Germinal center (tissue), 1 donor: ENCODE results near the gene CLEC20A.
A peak's percentile ranks its signal among the peaks of the same experiment; 100 is the strongest.

Source experiments
- DNase-seq: peaks from one replicate; pipeline ENCODE4 v3.0.0; 2012; ENCODE audit warnings: mixed read lengths, low spot score

CLEC20A gene

DNA sequence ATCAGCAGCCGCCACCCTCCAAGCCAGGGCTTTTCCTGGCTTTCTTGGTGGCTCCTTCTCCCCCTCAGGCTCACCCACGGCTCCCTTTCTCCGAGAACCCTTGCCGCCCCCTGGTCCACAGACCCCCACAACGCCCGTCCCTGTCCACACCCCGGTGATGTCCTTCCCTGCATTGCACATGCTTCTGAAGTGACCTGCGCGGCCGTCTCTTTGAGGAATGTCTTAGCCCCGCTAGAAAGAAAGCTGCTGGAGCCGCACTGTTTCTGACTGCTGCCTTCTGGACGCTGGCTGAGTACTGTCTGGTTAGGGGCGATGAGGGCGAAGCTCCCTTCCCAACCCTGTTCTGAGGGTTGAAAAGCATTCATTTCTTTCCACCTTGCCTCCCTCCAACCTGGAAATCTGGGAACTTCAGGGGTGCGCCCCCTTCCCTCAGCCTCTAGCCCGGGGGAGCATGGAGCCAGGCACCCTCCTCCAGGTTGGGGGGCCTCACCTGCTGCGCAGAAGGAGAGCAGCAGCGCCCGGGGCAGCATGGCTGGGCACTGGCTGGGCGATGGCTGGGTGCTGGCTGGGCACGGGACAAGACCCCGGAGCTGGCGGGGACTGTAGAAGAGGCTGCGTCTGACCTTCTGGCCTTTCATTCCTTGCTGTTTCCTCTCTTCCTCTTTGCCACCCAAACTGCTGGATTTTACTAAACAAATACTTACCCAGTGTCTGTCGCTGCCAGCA, at the start of gene CLEC20A:
Gene CLEC20A, minus strand, starts transcription at position 555 of the 726 bp plus-strand sequence. Its CDS starts 25 bp downstream, at position 530.
- DNase-seq: no peak

DNA sequence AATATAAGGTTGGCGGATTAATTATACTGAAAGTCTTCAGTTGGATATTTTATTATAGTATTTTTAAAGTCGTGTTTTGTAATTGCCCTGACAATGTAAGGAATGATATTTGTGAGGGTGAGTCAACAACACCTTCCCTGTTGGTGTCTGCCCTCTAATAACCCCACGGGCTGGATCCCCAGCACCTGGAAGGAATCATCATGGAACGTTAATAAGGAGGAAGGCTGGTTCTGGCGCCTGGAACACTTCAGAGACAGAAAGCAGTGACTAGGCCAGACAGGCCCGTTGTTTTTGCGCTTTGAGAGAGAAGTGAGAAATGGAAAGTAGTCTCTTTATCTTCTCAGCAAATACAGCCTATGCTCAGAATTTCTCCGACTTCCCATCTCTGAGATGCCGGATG, 47.8 kb upstream of the CLEC20A start:
- no peak for DNase-seq

DNA sequence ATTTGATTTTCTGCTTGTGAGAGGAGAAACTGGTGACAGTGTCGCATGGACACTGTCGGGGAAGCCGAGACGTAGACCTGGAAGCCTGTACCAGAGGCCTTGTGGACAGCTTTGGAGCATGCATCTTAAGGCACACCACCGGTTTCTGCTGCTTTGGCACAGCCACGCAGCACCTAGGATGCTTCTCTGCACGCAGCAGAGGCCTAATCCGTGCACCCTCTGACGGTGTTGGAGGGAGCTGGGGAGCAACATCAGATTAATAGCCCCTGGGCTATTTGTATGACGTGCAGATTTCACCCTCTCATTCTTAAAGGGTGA, 46.5 kb upstream of the CLEC20A start:
- peak; percentile 55 for DNase-seq

DNA sequence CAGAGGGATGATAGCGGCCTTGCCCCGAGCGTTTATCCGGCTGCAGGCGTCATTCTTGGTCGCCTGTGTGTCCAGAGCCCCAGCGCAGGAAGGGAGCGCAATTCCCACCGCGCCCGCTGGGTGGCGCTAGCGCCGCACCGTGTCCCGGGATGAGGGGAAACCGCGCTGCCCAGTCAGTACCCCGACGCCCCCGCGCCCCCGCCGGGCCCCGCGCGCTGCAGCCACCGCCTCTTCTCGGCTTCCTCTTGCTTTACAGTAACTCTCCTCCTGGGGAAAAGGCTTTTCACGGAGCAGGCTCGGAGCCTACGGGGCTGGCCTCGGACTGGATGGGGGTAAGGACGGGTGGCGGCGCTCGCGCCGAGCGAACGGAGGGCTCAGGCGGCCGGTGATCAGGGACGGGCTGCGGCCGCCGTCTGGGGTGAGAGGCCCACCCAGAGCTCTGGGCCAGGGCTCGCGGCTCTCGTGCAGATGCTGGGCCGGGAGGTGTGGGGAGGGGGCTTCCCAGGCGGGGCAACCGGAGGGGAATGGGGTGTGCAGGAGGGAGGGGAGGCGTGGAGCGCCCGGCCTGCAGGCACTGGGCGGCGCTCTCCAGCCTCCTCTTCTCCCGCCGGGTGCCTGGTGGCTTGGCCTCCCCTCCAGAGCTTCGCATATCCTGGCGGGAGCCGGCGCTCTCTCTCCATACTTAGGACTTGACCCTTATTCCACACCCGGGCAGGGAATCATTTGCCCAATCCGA, 46.0 kb upstream of the CLEC20A start:
- DNase-seq: peak; percentile 91

DNA sequence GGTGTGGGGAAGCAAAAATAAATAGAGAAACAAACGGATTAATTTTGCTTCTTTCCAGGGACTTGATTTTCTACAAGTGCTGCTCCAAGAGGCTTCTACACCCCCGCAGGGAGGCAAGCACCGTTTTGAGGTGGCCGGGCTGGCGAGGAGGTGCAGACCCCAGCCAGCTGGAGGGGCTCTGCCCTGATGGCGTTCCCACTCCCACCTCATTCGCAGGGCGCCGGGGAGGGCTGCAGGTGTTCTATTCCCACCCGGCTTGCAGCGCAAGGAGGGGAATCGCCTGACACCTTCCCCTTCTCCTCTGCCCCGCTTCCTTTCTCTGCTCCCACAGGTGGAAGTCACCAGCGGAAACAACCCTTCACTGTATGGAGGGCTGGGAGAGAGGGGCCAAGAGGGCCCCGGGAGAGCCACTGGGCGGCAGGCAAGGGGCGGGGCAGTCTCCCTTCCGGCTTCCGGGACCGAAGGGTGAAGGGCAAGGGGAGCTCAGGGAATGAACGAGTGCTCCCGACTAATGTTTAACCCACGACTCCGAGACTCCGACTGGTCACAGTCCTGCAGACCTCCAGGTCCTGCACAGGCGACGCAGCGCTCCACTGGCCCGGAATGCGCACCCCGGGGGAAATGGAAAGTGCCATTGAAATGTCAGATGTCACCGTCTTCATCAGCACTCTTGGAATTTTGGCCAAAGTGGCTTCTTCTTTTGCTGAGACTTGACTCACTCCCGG, 45.2 kb upstream of the CLEC20A start:
- DNase-seq: peak; percentile 67

DNA sequence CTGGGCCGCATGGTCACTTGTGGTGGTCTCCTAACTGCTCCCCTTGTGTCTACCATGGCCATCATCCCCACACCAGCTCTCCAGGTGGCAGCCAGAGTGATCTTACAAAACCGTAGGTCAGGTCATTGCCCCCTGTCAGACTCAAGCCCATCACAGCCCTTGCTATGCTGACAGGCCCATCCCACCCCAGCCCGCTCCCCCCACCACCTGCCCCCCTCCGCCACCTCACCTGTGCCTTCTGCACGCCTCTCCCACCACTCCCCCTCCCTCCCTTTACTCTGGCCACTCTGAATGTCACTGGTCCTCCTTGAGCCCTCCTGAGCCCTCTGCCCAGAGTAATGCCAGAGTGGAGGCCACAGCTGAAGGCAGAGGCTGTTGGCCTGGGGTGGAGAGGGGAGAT, 44.6 kb upstream of the CLEC20A start:
- DNase-seq: no peak

DNA sequence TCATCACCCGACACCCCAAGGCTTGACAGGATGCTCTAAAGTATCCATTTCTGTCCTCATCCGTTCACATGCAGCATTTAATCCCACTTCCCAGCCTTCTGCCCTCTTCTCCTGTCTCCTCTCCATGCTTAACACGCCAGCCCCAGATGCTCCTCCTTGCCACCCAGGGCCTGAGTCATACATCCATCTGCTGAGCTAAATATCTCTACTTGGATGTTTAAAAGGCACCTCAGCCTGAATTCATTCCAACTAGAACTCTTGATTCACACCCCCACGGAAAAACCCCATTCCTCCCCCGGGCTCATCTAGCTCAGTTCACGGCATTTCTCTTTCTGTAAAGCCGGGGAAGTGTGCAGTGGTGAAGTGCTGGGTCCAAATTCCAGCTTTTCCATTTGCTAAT, 43.9 kb upstream of the CLEC20A start:
- DNase-seq: no peak

DNA sequence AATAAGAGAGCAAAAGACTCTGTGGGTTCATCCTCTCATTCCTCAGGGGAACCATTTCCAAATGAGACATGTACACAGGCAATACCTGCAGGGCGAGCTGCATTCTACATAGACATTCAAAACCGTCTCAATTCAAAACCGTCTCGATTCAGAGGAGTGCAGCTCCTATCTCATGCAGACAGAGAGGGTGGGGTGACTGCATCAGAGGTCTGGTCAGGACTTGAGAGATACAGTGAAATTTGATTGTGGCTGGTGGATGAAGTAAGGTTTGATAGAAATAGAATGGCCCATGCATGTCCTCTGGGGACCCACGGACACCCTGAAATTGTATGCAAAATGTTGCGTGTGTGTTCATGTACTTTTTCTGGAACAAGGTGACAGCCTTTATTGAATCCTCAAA, 43.4 kb upstream of the CLEC20A start:
- DNase-seq: no peak

DNA sequence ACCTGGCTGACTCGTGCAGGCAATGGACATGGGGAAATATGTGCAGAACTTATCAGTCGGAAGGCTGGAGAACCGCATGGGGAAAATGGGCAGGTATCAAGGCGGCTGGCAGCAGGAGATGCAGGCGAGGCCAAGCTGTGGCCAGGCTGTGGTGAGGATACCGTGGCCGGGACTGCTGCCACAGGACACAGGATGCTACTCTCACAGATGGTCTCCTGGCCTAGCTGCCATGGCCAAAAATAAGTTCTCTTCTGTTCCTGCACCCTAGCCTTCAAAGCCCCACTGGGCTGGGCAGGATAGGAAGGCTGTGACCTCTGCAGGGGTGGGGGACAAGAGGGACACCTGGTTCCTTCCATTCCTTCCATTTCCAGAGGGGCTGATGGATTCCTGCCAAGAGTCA, 42.5 kb upstream of the CLEC20A start:
- DNase-seq: no peak

DNA sequence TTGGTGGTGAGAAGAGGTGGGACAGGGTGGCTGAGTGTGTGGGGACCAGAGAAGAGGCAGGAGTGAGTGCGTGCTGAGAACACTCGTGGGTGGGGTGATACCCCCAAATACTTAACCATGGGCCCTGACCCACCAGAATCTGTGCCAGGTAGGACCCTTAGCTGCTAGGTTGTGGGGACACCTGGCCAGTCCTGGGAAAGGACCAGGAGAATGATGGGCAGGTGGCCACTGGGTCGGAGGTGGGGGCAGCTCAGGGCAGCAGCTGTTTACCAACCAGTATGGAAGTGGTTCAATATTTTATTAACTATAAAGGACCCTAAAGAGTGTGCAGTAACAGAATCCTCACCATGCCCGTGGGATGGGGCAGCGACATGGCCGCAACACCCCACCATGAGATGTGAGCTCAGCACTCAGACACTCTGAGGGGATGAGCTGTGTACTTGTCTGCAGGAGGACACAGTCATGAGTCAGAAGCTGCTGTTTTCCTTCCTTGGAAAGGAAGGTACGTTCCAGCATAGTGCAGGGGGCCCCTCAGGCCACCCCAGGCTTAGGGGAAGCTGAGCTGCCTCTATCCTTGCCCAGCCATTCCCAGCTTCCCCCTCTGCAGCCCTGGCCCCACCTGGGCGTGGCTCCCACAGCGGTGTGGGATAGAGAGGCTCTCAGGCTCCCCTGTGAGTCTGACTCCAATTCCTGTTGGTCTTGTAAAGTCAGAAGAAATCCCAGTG, 41.6 kb upstream of the CLEC20A start:
- DNase-seq: no peak

DNA sequence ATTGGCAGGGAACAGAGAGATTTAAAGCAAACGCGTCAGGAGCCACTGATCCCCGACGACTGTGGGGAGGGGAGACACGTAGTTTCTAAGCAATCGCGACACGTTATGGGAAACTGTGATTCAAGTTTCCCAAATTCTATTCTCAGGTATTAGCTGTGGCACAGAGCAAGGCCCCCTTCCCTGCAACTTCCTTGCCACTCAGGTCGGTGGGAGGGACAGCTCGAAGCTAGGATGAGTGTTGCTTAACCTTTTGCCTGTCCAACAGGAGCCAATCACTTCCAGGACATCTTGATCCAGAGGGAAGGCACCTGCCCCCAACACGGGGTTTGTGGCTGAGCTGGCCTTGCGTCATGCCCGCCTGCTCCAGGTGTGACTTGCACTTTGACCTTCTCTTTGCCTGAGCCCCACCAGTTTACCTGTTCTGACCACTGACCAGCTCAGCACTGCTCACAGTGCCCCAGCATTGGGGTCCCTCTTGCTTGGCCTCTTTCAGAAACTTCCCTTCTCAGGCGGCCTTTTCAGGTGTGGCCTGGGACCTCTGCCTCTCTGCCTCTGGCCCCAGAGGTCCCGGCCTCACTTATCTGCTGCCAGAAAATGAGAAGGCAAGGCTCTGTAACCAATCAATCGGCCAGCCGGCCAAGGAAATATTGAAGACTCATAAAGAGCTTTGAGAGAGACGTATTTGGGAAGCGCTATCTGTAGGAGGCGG, 40.8 kb upstream of the CLEC20A start:
- no peak for DNase-seq

DNA sequence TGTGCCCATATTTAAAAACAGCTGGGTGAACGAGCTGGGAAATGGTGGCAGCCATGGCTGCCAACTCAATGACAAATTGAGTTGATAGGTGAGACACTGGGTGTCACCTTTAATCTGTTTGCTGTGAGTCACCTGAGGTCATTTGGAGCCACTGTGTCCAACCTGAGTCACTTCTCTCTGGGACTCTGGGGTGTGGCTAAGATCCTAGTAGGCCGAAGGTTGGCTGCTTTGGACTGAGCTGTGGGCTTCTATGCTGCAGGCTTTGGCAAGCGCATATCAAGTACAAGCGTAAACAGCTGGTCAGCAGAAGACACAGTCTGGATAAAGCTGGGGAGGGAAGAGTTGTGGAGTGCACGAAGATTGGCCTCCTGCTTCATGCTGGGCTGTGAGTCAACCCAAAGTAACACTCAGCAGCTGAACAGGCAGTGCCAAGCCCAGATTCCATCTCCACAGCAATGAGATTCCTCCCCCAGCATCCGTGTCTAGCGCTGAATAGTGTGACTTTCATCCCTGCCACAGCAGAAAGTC, 40.1 kb upstream of the CLEC20A start:
- DNase-seq: no peak

DNA sequence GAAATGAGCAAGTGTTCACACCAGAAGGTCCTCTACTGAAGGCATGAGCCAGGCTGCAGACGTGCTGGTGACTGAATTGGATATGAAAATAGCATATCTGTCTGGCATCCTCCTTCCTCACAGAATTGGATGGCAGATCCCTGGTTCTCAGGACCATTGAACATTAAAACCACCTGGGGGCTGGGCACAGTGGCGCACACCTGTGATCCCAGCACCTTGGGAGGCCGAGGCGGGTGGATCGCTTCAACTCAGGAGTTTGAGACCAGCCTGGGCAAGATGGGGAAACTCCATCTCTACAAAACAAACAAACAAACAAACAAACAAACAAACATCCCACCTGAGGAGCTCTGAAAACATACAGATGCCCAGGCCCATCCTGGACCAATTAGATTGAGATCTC, 39.6 kb upstream of the CLEC20A start:
- DNase-seq: no peak

DNA sequence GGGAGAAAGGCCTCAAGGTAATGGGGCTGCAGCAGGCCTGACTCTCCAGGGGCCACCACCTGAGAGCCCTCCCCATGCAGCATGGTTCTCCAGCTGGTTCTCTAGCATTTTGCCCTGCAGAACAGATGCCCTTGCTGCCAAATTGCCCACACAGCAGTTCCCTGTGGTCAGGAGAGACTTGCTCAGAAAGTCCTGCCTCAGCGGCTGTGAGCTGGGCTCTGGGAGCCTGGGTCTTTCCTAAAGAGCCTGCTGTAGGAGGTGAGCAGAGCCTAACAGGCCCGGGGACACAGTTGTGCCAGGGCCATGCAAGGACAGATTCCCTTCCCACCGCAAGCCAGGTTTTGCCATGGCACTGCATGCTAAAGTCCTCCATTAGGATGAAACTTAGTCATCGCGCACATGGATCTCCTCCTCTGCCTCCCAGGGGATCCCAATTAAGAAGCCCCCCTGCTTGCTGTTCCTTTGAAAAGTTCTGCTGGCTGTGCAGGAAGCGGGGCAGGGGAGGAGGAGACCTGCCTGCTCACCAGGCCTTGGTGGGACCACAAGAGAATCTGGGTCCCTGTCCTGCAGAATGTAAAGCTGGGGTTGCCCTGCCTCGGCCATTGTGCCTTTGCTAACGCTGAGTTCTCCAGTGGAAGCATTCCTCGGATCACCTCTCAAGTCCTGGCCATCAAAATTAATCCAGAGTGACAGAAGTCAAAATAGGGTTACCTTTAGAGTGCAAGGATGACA, 37.5 kb upstream of the CLEC20A start:
- DNase-seq: no peak

DNA sequence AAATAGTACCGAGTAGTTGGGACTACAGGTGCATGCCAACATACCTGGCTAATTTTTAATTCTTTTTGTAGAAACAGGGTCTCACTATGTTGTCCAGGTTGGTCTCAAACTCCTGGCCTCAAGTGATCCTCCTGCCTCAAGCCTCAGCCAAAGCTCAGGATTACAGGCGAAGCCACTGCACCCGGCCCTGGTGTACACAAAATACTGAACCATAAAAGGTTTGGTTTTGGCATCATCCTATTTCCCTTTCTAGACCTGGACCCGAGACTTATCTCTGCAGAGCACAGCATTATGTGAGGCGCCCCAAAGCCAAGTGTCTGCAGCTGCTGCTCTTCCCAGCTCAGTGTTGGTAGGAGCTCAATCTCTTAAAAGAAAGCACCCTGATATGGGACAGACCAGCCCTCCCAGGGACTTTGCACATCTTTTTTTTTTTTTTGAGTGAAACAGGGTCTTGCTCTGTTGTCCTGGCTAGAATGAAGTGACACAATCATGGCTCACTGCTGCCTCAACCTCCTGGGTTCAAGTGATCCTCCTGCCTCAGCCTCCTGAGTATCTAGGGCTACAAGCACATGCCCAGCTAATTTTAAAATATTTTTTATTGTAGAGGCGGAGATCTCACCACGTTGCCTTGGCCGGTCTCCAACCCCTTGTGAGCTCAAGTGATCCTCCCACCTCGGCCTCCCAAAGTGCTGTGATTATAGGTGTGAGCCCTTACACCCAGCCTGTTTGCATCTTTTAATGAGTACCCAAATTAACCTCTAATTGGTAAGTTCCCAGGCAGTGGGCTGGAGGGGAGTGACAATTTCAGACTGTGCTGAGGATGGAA, 36.6 kb upstream of the CLEC20A start:
- no peak for DNase-seq

DNA sequence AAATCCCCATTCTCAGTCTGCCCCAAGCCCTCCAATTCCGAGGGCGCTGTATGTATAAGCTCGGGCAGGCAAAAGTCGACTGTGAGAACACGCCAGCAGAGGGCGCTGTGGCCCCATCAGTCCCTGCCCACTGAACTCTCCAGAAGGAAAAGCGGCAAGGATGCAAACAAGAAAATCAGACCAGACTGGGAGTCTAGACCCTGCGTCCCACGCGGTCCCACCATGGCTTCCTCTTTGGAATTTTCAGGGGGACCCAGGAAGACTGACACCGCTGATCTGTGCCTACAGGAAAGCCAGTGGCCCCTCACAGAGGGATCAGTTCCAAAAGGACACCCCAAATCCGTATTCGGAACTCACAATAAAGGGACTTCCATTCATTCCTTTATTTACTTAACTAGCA, 35.6 kb upstream of the CLEC20A start:
- peak; percentile 85 for DNase-seq

DNA sequence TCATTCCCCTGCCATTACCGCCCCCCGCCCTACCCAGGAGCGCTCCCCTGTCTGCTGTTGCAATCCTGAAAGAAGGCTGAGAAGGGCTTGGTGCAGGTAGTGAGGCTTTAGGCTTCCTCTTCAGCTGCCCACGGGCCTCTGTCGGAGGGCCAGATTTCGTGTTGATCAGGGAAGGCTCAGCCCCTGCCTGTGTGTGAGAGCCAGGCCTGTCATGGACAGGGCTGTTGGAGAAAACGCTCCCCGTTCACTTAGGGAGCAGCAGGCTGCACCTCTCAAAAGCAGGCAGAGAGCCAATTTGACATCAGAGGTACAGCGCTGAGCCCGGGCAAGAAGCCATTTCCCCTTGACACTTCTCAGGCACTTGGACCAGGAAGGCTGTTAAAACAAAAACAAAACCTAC, 35.1 kb upstream of the CLEC20A start:
- no peak for DNase-seq

DNA sequence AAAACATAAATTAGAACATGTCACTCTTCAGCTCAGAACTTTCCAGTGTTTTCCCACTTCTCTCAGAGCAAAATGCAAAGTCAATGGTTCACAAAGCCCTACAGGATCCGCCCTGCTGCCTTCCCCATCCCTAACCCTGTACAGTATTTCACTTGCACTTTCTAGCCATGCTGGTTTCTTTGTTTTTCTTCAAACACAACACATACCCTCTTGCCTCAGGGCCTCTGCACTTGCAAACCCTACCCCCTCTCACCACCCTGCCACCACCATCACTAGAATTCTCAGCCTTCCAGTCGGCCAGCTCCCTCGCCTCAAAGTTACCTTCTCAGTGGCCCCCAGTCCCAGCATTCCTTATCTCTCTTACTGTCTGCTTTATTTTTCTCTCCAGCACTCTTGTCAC, 33.7 kb upstream of the CLEC20A start:
- no peak for DNase-seq

DNA sequence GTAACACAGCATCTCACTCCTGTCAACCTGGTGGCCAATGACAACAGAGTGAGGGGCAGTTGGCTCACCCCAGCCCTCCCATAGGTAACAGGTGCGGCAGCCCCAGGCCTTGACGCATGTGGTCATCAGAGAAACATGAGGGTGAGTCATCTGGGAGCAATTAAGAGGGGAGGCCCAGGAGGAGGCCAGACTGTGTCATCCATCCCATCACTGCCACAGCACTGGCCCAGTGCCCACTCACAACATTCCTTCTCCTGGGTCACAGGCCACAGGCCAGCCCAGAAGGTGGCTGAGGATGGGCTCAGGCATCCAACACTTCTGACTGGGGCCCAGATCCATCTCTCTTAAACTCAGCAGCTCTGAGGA, 33.3 kb upstream of the CLEC20A start:
- DNase-seq: no peak

DNA sequence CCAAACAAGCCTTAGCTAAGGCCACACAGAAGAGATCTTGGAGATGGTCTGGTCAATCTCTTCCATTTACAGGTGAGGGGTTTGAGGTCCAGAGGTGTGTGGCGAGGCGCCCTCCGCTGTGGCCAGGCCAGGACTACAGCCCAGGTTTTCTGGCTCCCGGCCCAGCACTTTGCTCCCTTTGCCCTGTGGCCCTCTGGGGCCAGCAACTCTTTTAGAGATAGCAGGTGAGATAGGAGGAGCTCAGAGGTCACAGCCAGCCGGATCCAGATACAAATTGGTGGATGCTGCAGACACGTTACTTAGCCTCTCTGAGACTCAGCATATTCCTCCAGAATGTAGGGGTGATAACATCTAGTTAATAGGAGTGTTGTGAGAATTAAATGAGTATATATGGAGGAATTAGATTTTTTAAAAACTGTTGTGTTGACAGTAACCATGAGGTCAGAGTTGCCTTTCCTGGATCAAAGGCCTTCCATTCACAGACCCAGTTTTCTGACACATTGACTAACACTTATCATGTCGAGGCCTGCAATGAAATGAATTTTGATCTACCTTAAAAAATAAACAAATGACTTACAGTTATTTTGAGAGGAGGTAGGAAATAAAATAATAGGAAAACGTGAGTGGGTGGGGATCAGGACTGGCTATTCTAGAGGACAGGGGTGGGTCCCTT, 32.7 kb upstream of the CLEC20A start:
- DNase-seq: no peak
